OCI-LY3 (cell line): ENCODE measurements around the gene MAP2.

Experiments
- H2AFZ ChIP-seq: fragments of 200-600, 300-600 bp; shearing (Covaris generic); 2 replicates; pipeline ENCODE4 v1.6.0; 2014; ENCODE audit warnings: antibody characterized with exemption, low read depth, low read length
- H3K27ac ChIP-seq: fragments of 200-600, 300-600 bp; sonication (generic); 2 replicates; pipeline ENCODE4 v1.5.1; 2014; ENCODE audit warnings: mild to moderate bottlenecking, low read length, moderate library complexity, mixed read lengths
- H3K27me3 ChIP-seq: fragments of 200-600, 300-600 bp; sonication (generic); 2 replicates; pipeline ENCODE4 v1.6.1; 2014; ENCODE audit warnings: low read depth, low read length, mixed read lengths
- H3K36me3 ChIP-seq: fragments of 200-600, 300-600 bp; sonication (generic); replicated peaks from 2 replicates; pipeline ENCODE3; 2014; ENCODE audit warnings: low read depth, low read length, mixed read lengths
- H3K4me1 ChIP-seq: fragments of 300-600, 200-600 bp; sonication (generic); 2 replicates; pipeline ENCODE4 v1.6.1; 2014; ENCODE audit warnings: low read length, mixed read lengths
- H3K4me2 ChIP-seq: fragments of 200-600, 300-600 bp; sonication (generic); 2 replicates; pipeline ENCODE4 v1.6.1; 2014; ENCODE audit warnings: low read length, mixed read lengths
- H3K4me3 ChIP-seq: fragments of 300-600, 200-600 bp; sonication (generic); 2 replicates; pipeline ENCODE4 v1.5.1; 2014; ENCODE audit warnings: antibody characterized with exemption, mild to moderate bottlenecking, low read length, moderate library complexity
- H3K79me2 ChIP-seq: fragments of 300-600, 200-600 bp; shearing (Covaris generic); 2 replicates; pipeline ENCODE4 v1.6.1; 2014; ENCODE audit warnings: mild to moderate bottlenecking, low read length, mixed read lengths
- H3K9ac ChIP-seq: fragments of 300-600, 200-600 bp; shearing (Covaris generic); 2 replicates; pipeline ENCODE4 v1.6.0; 2014; ENCODE audit warnings: mild to moderate bottlenecking, low read length, moderate library complexity
- H3K9me3 ChIP-seq: fragments of 200-600, 300-600 bp; shearing (Covaris generic); 2 replicates; pipeline ENCODE4 v1.6.1; 2014; ENCODE audit warnings: low read length, mixed read lengths; ENCODE audit not compliant: insufficient read depth
- H4K20me1 ChIP-seq: fragments of 200-600, 300-600 bp; sonication (generic); 2 replicates; pipeline ENCODE4 v1.6.1; 2016; ENCODE audit warnings: low read length, mixed read lengths; ENCODE audit not compliant: insufficient read depth
- EZH2phosphoT487 ChIP-seq: fragments of 200-600 bp; shearing (Covaris generic); IDR thresholded peaks from 2 replicates; pipeline ENCODE4 v1.6.1; 2018; ENCODE audit warnings: antibody characterized with exemption, mixed run types, low read depth
- TF ChIP-seq, protein P1 (sequence below): fragments of 200-600, 300-600 bp; sonication (generic); IDR thresholded peaks from 2 replicates; pipeline ENCODE4 v1.5.1; 2014; ENCODE audit warnings: antibody characterized with exemption, low read length, low read depth

Gene MAP2

DNA sequence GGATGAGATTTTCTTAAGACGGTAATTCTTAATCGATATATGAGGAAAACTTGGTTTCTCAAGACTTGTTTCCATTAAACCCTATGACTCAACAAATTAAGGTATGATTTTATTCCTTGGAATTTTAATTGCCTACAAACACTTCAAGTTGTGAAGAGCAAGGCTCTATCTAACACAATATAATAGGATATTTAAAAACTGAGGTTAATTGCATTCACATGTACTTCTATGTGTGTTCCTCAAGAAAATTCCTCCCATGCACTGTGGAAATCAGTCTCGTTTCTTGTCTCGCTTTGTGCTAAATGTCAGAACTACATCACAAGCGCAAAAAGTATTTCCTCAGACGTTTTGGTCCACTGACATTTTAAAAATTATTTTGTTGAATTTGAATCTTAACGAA, 238.2 kb downstream of the MAP2 start:
- Histone ChIP-seq H3K27me3 (peaks cover 28% of the 10 kb centered on the region), H3K4me1 (peaks cover 20% of the 10 kb centered on the region), H3K9me3 (no peaks in the 10 kb centered on the region), H3K27ac (no peak overlapping the region), H3K79me2 (no peaks in the 10 kb centered on the region), H3K4me3 (no peak overlapping the region), H4K20me1 (no peaks in the 10 kb centered on the region), H3K4me2 (no peak overlapping the region), H3K36me3 (no peaks in the 10 kb centered on the region), H2AFZ (no peak overlapping the region), H3K9ac (no peak overlapping the region)
- TF ChIP-seq, protein P1, sequence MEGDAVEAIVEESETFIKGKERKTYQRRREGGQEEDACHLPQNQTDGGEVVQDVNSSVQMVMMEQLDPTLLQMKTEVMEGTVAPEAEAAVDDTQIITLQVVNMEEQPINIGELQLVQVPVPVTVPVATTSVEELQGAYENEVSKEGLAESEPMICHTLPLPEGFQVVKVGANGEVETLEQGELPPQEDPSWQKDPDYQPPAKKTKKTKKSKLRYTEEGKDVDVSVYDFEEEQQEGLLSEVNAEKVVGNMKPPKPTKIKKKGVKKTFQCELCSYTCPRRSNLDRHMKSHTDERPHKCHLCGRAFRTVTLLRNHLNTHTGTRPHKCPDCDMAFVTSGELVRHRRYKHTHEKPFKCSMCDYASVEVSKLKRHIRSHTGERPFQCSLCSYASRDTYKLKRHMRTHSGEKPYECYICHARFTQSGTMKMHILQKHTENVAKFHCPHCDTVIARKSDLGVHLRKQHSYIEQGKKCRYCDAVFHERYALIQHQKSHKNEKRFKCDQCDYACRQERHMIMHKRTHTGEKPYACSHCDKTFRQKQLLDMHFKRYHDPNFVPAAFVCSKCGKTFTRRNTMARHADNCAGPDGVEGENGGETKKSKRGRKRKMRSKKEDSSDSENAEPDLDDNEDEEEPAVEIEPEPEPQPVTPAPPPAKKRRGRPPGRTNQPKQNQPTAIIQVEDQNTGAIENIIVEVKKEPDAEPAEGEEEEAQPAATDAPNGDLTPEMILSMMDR = no peak
- TF ChIP-seq EZH2phosphoT487 = no peak

DNA sequence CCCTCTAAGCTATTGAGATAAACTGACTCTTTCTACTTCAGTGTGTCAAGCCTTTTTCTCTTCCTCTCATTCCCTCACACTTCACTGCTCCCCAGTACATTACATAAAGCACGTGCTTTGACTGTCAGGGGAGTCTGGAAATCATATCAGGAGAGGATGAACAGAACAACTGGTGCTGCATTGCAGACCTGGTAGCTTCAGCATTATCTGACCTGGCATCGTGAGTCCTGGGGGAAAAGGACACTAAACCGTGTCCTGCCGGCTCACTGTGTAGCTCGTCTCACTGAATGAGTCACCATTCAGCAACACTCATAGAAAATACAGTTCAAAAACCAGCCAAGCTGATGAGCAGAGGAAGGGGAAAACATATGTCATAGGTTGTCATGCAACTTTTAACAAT, 239.3 kb downstream of the MAP2 start:
- Histone ChIP-seq H3K9me3 (no peaks in the 10 kb centered on the region), H3K36me3 (no peaks in the 10 kb centered on the region), H3K27me3 (peaks cover 37% of the 10 kb centered on the region), H4K20me1 (no peaks in the 10 kb centered on the region), H3K4me2 (peak overlapping the region; percentile 91), H3K79me2 (no peaks in the 10 kb centered on the region), H3K9ac (no peak overlapping the region), H3K4me3 (peak overlapping the region; percentile 67), H3K27ac (no peak overlapping the region), H3K4me1 (peaks cover 20% of the 10 kb centered on the region), H2AFZ (no peak overlapping the region)
- TF ChIP-seq, protein P1 = no peak
- no peak for TF ChIP-seq EZH2phosphoT487

DNA sequence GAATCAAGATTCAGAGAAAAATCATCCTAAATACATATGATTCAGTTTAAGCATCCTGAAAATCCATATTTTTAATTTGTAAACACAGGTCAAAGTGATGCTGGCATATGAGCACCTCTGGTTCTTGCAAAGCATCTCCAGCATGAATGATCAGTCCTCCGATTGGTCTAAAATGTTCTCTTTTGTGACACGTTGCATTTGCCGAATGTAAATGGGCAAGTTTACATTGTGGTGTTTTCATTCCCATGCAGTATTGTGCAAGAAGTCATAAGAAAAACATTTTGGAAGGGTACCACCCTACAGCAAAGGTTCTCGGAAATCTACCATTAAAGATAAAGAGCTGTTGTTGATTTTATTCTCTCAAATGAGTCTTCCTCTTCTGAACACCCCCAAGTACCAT, 239.8 kb downstream of the MAP2 start:
- H3K4me3 ChIP-seq = 0 out of 2 replicates have a peak overlapping the region, but pooled peaks have one; percentile 67
- no peak for TF ChIP-seq EZH2phosphoT487
- TF ChIP-seq, protein P1 = no peak
- peak overlapping the region; percentile 91 for H3K4me2 ChIP-seq
- no peaks in the 10 kb centered on the region for H3K36me3 ChIP-seq
- H3K9me3 ChIP-seq = no peaks in the 10 kb centered on the region
- H3K27ac ChIP-seq = no peak overlapping the region
- H3K79me2 ChIP-seq = no peaks in the 10 kb centered on the region
- no peak overlapping the region for H3K9ac ChIP-seq
- H4K20me1 ChIP-seq = no peaks in the 10 kb centered on the region
- H3K27me3 ChIP-seq = peaks cover 37% of the 10 kb centered on the region
- no peak overlapping the region for H2AFZ ChIP-seq
- peaks cover 20% of the 10 kb centered on the region for H3K4me1 ChIP-seq

DNA sequence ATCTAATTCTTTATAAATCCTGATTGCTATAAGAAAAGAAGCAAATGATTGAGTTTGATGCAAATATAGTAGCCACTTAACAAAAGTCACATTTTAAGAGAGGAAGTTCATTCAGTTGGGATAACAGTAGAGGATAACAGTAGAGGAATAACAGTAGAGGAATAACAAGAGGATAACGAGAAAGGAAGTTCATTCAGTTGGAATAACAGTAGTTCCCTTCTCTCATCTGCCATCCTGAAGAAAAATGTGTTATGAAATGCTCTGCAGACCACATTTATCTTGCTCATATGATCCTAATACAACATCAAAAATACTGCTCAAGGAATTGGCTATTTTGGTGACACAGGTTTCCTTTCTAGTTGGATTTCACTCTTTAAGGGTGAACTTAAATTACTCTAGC, 242.4 kb downstream of the MAP2 start:
- Histone ChIP-seq H3K4me3 (no peak overlapping the region), H3K4me2 (no peak overlapping the region), H3K9me3 (no peaks in the 10 kb centered on the region), H3K27ac (no peak overlapping the region), H3K9ac (no peak overlapping the region), H3K36me3 (no peaks in the 10 kb centered on the region), H4K20me1 (no peaks in the 10 kb centered on the region), H3K27me3 (peaks cover 53% of the 10 kb centered on the region), H3K79me2 (no peaks in the 10 kb centered on the region), H2AFZ (no peak overlapping the region), H3K4me1 (peaks cover 16% of the 10 kb centered on the region)
- TF ChIP-seq, protein P1 = no peak
- no peak for TF ChIP-seq EZH2phosphoT487
